ENCODE data around the gene DNPH1. TPM values are rescaled to one million over a fixed set of nuclear protein-coding genes. Genes with fewer than 3 reads are reported as not detected.

The DNPH1 gene
- total RNA-seq, 3 donors from 2014 or later = 42.7 to 69.0 (median 45.7) TPM

- no peaks in the 10 kb centered on the region for H3K4me1 ChIP-seq (ENCODE audit: low read depth)
- TF ChIP-seq, protein P1, sequence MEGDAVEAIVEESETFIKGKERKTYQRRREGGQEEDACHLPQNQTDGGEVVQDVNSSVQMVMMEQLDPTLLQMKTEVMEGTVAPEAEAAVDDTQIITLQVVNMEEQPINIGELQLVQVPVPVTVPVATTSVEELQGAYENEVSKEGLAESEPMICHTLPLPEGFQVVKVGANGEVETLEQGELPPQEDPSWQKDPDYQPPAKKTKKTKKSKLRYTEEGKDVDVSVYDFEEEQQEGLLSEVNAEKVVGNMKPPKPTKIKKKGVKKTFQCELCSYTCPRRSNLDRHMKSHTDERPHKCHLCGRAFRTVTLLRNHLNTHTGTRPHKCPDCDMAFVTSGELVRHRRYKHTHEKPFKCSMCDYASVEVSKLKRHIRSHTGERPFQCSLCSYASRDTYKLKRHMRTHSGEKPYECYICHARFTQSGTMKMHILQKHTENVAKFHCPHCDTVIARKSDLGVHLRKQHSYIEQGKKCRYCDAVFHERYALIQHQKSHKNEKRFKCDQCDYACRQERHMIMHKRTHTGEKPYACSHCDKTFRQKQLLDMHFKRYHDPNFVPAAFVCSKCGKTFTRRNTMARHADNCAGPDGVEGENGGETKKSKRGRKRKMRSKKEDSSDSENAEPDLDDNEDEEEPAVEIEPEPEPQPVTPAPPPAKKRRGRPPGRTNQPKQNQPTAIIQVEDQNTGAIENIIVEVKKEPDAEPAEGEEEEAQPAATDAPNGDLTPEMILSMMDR (IDR thresholded peaks at IDR 0.05) = no peak
- no peak for ATAC-seq
- DNase-seq = no peak
- H3K36me3 ChIP-seq (ENCODE audit: low read depth) = no peaks in the 10 kb centered on the region
- intact Hi-C loops (cut with DNase I, micrococcal nuclease) = no loop called here
- no peaks in the 10 kb centered on the region for H3K9me3 ChIP-seq
- H3K4me3 ChIP-seq = no peak overlapping the region
Measured at GRCh38 chr6:43203029-43203717, 26.1 kb downstream of the DNPH1 start.

- DNase-seq = no peak
- no peak for ATAC-seq
- TF ChIP-seq, protein P1 (IDR thresholded peaks at IDR 0.05) = no peak
- Histone ChIP-seq H3K9me3 (no peaks in the 10 kb centered on the region), H3K4me3 (no peak overlapping the region), H3K4me1 (ENCODE audit: low read depth) (no peaks in the 10 kb centered on the region), H3K36me3 (ENCODE audit: low read depth) (no peaks in the 10 kb centered on the region)
- intact Hi-C loops (cut with DNase I, micrococcal nuclease) = no loop called here
Measured at GRCh38 chr6:43202451-43202850, 26.8 kb downstream of the DNPH1 start.

- no peak overlapping the region for H3K4me3 ChIP-seq
- no peak for ATAC-seq
- peak in 1 of 3 donors; percentile 4 for DNase-seq
- intact Hi-C loops (cut with DNase I, micrococcal nuclease) = no loop called here
- TF ChIP-seq, protein P1 (IDR thresholded peaks at IDR 0.05) = no peak
- H3K4me1 ChIP-seq (ENCODE audit: low read depth) = no peaks in the 10 kb centered on the region
- peaks cover 6% of the 10 kb centered on the region for H3K36me3 ChIP-seq (ENCODE audit: low read depth)
- H3K9me3 ChIP-seq = no peaks in the 10 kb centered on the region
Measured at GRCh38 chr6:43200541-43200940, 28.7 kb downstream of the DNPH1 start.

- H3K9me3 ChIP-seq = no peaks in the 10 kb centered on the region
- no peak overlapping the region for H3K4me3 ChIP-seq
- ATAC-seq (no peak), DNase-seq (peak in 1 of 3 donors; percentile 10)
- H3K36me3 ChIP-seq (ENCODE audit: low read depth) = peaks cover 6% of the 10 kb centered on the region
- intact Hi-C loops (cut with DNase I, micrococcal nuclease) = no loop called here
- H3K4me1 ChIP-seq (ENCODE audit: low read depth) = no peaks in the 10 kb centered on the region
- TF ChIP-seq, protein P1 (IDR thresholded peaks at IDR 0.05) = no peak
Measured at GRCh38 chr6:43199912-43200311, 29.4 kb downstream of the DNPH1 start.

- no peak for ATAC-seq
- TF ChIP-seq, protein P1 (IDR thresholded peaks at IDR 0.05) = no peak
- Histone ChIP-seq H3K4me3 (no peak overlapping the region), H3K9me3 (no peaks in the 10 kb centered on the region), H3K36me3 (ENCODE audit: low read depth) (peaks cover 9% of the 10 kb centered on the region), H3K4me1 (ENCODE audit: low read depth) (no peaks in the 10 kb centered on the region)
- intact Hi-C loops (cut with DNase I, micrococcal nuclease) = no loop called here
- DNase-seq = peak in 1 of 3 donors; percentile 2
Measured at GRCh38 chr6:43196337-43196736, 32.9 kb downstream of the DNPH1 start.
